Endodermal cell (in vitro differentiated cells): ENCODE results near the gene PTGER3. TPM values are rescaled to one million over a fixed set of nuclear protein-coding genes. Genes with fewer than 3 reads are reported as not detected.

Experiments
- DNase-seq: peaks from one replicate; pipeline ENCODE4 v3.0.0-alpha.2; 2017
- H3K27ac ChIP-seq: 2 replicates; pipeline ENCODE4 v1.5.1; 2013; ENCODE audit warnings: mild to moderate bottlenecking, low read depth, low read length, moderate library complexity
- H3K27me3 ChIP-seq: 2 replicates; pipeline ENCODE4 v1.6.1; 2013; ENCODE audit warnings: mild to moderate bottlenecking, low read length, moderate library complexity; ENCODE audit not compliant: insufficient read depth, control insufficient read depth, poor library complexity, severe bottlenecking
- H3K36me3 ChIP-seq: 2 replicates; pipeline ENCODE4 v1.7.0; 2013; ENCODE audit warnings: mild to moderate bottlenecking, low read length, moderate library complexity; ENCODE audit not compliant: control insufficient read depth, insufficient read depth
- H3K4me1 ChIP-seq: one replicate; pipeline ENCODE4 v1.7.0; 2013; ENCODE audit warnings: low read length; ENCODE audit not compliant: control insufficient read depth, insufficient read depth
- H3K4me3 ChIP-seq: 2 replicates; pipeline ENCODE4 v1.5.1; 2013; ENCODE audit warnings: mild to moderate bottlenecking, low read length, moderate library complexity
- H3K9ac ChIP-seq: 2 replicates; pipeline ENCODE4 v1.6.1; 2013; ENCODE audit warnings: mild to moderate bottlenecking, low read length, moderate library complexity; ENCODE audit not compliant: poor library complexity, severe bottlenecking; ENCODE audit errors: extremely low read depth
- H3K9me3 ChIP-seq: 2 replicates; pipeline ENCODE4 v1.6.1; 2013; ENCODE audit warnings: mild to moderate bottlenecking, low read length, moderate library complexity; ENCODE audit not compliant: control insufficient read depth
- H3K27ac Mint-ChIP-seq: 2 replicates; pipeline ENCODE4 v1.8.0; 2020; ENCODE audit warnings: mixed read lengths
- H3K27me3 Mint-ChIP-seq: 2 replicates; pipeline ENCODE4 v1.8.0; 2021; ENCODE audit warnings: mild to moderate bottlenecking, mixed read lengths; ENCODE audit not compliant: insufficient read depth
- H3K36me3 Mint-ChIP-seq: 2 replicates; pipeline ENCODE4 v1.8.0; 2020; ENCODE audit warnings: low read depth, mixed read lengths
- H3K4me1 Mint-ChIP-seq: 2 replicates; pipeline ENCODE4 v1.8.0; 2020; ENCODE audit warnings: mixed read lengths
- H3K4me3 Mint-ChIP-seq: 2 replicates; pipeline ENCODE4 v1.8.0; 2020; ENCODE audit warnings: mild to moderate bottlenecking, moderate library complexity, mixed read lengths
- H3K9me3 Mint-ChIP-seq: 2 replicates; pipeline ENCODE4 v1.8.0; 2020; ENCODE audit warnings: mild to moderate bottlenecking, mixed read lengths
- WGBS, 2 experiments: methylation state at CpG; one replicate each; pipeline versions ENCODE4 v1.1.5 to v1.1.7; 2013; ENCODE audit warnings: missing lambda C conversion rate in 2 of 2, mixed read lengths in 1 of 2; ENCODE audit not compliant: insufficient coverage in 1 of 2, insufficient read length in 1 of 2; 5-methylcytosine and 5-hydroxymethylcytosine counted together
- total RNA-seq, 2 donors: library from RNA; stranded (reverse); fragmentation: NEBNext Ultra II Directional in 1 of 2; extraction: Animal tissue kit (Norgen Biotek cat#: 25700) in 1 of 2; gene quantifications; 2 replicates in 1 of 2; 3 replicates in 1 of 2; pipeline ENCODE4 v1.2.1, GENCODE V29; 2021
- TF ChIP-seq, protein P1 (sequence below): fragments of 200-600 bp; sonication (generic); conservative IDR thresholded peaks from 2 replicates; pipeline ENCODE4 v1.5.0; 2021; ENCODE audit warnings: antibody characterized with exemption, mild to moderate bottlenecking

PTGER3 gene
- total RNA-seq, 2 donors from 2014 or later = 0.13 to 0.18 TPM

DNA sequence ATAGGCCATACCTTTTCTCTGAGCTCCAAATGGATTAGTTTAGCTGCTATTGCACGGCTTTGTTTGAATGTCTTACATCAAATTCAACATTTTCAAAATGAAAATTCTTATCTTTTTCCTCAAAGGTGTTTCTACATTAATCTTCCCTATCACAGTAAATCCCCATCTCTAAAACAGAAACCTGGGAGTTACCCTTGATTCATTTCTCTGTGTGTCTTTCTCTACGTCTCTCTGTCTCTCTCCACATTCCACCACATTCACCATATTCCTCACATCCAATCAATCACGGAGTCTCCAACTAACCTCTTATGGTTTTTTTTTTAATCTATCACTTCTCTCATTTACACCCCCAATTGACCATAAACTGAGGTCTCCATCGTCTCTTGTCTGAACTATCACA, 24.1 kb downstream of the PTGER3 start:
- Mint-ChIP-seq H3K27me3 (no peaks in the 10 kb centered on the region), H3K4me1 (no peaks in the 10 kb centered on the region), H3K9me3 (no peaks in the 10 kb centered on the region), H3K36me3 (no peaks in the 10 kb centered on the region), H3K27ac (no peak overlapping the region), H3K4me3 (no peak overlapping the region)
- no peak for DNase-seq
- Histone ChIP-seq H3K9ac (no peak overlapping the region), H3K36me3 (no peaks in the 10 kb centered on the region), H3K27me3 (no peaks in the 10 kb centered on the region), H3K9me3 (no peaks in the 10 kb centered on the region), H3K27ac (no peak overlapping the region), H3K4me3 (no peak overlapping the region), H3K4me1 (no peaks in the 10 kb centered on the region)
- WGBS, 2 experiments = 80 to 83% methylated on average over 3 to 4 of the region's 4 CpGs
- TF ChIP-seq, protein P1, sequence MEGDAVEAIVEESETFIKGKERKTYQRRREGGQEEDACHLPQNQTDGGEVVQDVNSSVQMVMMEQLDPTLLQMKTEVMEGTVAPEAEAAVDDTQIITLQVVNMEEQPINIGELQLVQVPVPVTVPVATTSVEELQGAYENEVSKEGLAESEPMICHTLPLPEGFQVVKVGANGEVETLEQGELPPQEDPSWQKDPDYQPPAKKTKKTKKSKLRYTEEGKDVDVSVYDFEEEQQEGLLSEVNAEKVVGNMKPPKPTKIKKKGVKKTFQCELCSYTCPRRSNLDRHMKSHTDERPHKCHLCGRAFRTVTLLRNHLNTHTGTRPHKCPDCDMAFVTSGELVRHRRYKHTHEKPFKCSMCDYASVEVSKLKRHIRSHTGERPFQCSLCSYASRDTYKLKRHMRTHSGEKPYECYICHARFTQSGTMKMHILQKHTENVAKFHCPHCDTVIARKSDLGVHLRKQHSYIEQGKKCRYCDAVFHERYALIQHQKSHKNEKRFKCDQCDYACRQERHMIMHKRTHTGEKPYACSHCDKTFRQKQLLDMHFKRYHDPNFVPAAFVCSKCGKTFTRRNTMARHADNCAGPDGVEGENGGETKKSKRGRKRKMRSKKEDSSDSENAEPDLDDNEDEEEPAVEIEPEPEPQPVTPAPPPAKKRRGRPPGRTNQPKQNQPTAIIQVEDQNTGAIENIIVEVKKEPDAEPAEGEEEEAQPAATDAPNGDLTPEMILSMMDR = no peak

GRCh38 chr1:71019233-71019969, 28.2 kb downstream of the PTGER3 start:
- Histone ChIP-seq H3K4me1 (no peaks in the 10 kb centered on the region), H3K9ac (no peak overlapping the region), H3K4me3 (no peak overlapping the region), H3K27ac (no peak overlapping the region), H3K9me3 (no peaks in the 10 kb centered on the region), H3K36me3 (no peaks in the 10 kb centered on the region), H3K27me3 (no peaks in the 10 kb centered on the region)
- 74 to 75% methylated on average over 3 to 7 of the region's 7 CpGs for WGBS, 2 experiments
- Mint-ChIP-seq H3K36me3 (no peaks in the 10 kb centered on the region), H3K9me3 (no peaks in the 10 kb centered on the region), H3K27ac (no peak overlapping the region), H3K4me1 (no peaks in the 10 kb centered on the region), H3K27me3 (no peaks in the 10 kb centered on the region), H3K4me3 (no peak overlapping the region)
- TF ChIP-seq, protein P1 = no peak
- DNase-seq = no peak

DNA sequence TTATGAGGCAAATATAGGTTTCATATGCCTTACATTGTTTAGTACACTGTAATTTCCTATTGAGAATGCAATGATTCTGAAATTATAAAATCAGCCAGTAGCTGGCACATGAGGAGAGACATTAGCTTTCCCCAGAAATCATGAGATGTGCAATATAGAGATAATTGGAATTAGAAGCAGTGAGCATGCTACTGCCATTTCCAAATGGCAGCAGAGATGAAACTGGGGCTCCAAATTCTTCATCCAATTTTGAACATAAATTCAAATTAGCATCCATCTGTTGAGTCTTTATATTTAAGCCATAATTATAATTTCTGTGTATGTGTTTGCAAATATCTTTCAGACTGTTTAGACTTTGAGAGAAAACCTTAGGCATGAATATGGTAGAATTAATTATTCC, 28.8 kb downstream of the PTGER3 start:
- Mint-ChIP-seq H3K9me3 (no peaks in the 10 kb centered on the region), H3K27ac (no peak overlapping the region), H3K4me3 (no peak overlapping the region), H3K4me1 (no peaks in the 10 kb centered on the region), H3K27me3 (no peaks in the 10 kb centered on the region), H3K36me3 (no peaks in the 10 kb centered on the region)
- Histone ChIP-seq H3K4me3 (no peak overlapping the region), H3K27me3 (no peaks in the 10 kb centered on the region), H3K9ac (no peak overlapping the region), H3K4me1 (no peaks in the 10 kb centered on the region), H3K9me3 (no peaks in the 10 kb centered on the region), H3K27ac (no peak overlapping the region), H3K36me3 (no peaks in the 10 kb centered on the region)
- TF ChIP-seq, protein P1 = no peak
- DNase-seq = no peak
